ENCODE measurements around the gene NTRK1. TPM values are rescaled to one million over a fixed set of nuclear protein-coding genes. Genes with fewer than 3 reads are reported as not detected.

The NTRK1 gene
- total RNA-seq, 1 experiment from 2014 or later = not detected

DNA sequence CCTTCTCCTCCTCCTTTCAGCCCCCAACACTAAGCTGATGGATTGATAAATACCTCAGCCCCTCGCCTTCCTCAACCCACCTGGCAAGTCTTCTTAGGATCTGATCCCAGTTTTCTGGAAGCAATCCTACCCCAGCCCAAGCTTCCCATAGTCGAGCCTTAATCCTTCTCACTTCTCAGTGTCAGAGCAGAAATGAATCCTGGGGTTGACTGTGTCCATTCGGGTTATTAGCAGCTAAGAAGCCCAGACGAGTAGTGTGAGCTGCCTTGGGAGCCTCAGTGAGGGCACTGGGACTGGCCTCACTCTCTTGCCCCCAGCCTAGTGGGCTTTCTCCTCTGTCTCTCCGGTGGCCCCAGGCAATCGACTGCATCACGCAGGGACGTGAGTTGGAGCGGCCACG is 20.4 kb downstream of the NTRK1 start:
- no peaks in the 10 kb centered on the region for H3K9me3 ChIP-seq (ENCODE audit: insufficient read depth, low read depth)
- H3F3A ChIP-seq (ENCODE audit: insufficient read depth, low read depth) = no peaks in the 10 kb centered on the region
- H3K27ac ChIP-seq = no peak overlapping the region
- ChIA-PET CTCF (no interaction called here), POLR2A (ENCODE audit: unreplicated experiment) (interaction anchor here (0.6 kb wide), 1 partner anchor 245 kb away, joined by 8 read pairs; no protein-coding TSS in a partner anchor)
- H3K36me3 ChIP-seq (ENCODE audit: low read depth) = no peaks in the 10 kb centered on the region
- H3K79me2 ChIP-seq (ENCODE audit: low read depth) = no peaks in the 10 kb centered on the region
- no peak overlapping the region for H2AFZ ChIP-seq
- intact Hi-C loops (cut with micrococcal nuclease; ENCODE audit: unreplicated experiment) = no loop called here
- H3K9me2 ChIP-seq (ENCODE audit: insufficient read depth) = no peaks in the 10 kb centered on the region
- no peaks in the 10 kb centered on the region for H3K4me1 ChIP-seq (replicated peaks; ENCODE audit: insufficient read depth)
- peaks cover 62% of the 10 kb centered on the region for H3K27me3 ChIP-seq (ENCODE audit: insufficient read depth, low read depth)
- H4K20me1 ChIP-seq (ENCODE audit: insufficient read depth) = no peaks in the 10 kb centered on the region
- no peak for DNase-seq
- TF ChIP-seq, protein P1, sequence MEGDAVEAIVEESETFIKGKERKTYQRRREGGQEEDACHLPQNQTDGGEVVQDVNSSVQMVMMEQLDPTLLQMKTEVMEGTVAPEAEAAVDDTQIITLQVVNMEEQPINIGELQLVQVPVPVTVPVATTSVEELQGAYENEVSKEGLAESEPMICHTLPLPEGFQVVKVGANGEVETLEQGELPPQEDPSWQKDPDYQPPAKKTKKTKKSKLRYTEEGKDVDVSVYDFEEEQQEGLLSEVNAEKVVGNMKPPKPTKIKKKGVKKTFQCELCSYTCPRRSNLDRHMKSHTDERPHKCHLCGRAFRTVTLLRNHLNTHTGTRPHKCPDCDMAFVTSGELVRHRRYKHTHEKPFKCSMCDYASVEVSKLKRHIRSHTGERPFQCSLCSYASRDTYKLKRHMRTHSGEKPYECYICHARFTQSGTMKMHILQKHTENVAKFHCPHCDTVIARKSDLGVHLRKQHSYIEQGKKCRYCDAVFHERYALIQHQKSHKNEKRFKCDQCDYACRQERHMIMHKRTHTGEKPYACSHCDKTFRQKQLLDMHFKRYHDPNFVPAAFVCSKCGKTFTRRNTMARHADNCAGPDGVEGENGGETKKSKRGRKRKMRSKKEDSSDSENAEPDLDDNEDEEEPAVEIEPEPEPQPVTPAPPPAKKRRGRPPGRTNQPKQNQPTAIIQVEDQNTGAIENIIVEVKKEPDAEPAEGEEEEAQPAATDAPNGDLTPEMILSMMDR (conservative IDR thresholded peaks at IDR 0.05) = no peak
- TF ChIP-seq EZH2 (IDR thresholded peaks at IDR 0.05; ENCODE audit: low read depth) = no peak
- no peak overlapping the region for H3K4me3 ChIP-seq
- no peak overlapping the region for H3K4me2 ChIP-seq
- BruUV-seq (replicated peaks) = no TSS peak

GRCh38 chr1:156881663-156882062 is 21.0 kb downstream of the NTRK1 start:
- BruUV-seq (replicated peaks) = no TSS peak
- no peak for DNase-seq
- Histone ChIP-seq H3K9me3 (ENCODE audit: insufficient read depth, low read depth) (no peaks in the 10 kb centered on the region), H3K4me3 (no peak overlapping the region), H3F3A (ENCODE audit: insufficient read depth, low read depth) (no peaks in the 10 kb centered on the region), H3K4me2 (no peak overlapping the region), H4K20me1 (ENCODE audit: insufficient read depth) (no peaks in the 10 kb centered on the region), H3K79me2 (ENCODE audit: low read depth) (no peaks in the 10 kb centered on the region), H2AFZ (no peak overlapping the region), H3K9me2 (ENCODE audit: insufficient read depth) (no peaks in the 10 kb centered on the region), H3K4me1 (replicated peaks; ENCODE audit: insufficient read depth) (no peaks in the 10 kb centered on the region), H3K27me3 (ENCODE audit: insufficient read depth, low read depth) (peaks cover 62% of the 10 kb centered on the region), H3K36me3 (ENCODE audit: low read depth) (no peaks in the 10 kb centered on the region), H3K27ac (no peak overlapping the region)
- CTCF ChIA-PET = no interaction called here
- intact Hi-C loops (cut with micrococcal nuclease; ENCODE audit: unreplicated experiment) = no loop called here
- TF ChIP-seq, protein P1 (conservative IDR thresholded peaks at IDR 0.05) = no peak
- TF ChIP-seq EZH2 (IDR thresholded peaks at IDR 0.05; ENCODE audit: low read depth) = no peak
- POLR2A ChIA-PET (ENCODE audit: unreplicated experiment) = no interaction called here

- intact Hi-C loops (cut with micrococcal nuclease; ENCODE audit: unreplicated experiment) = no loop called here
- no peak overlapping the region for H3K27ac ChIP-seq
- H3K36me3 ChIP-seq (ENCODE audit: low read depth) = no peaks in the 10 kb centered on the region
- H2AFZ ChIP-seq = no peak overlapping the region
- H3K9me2 ChIP-seq (ENCODE audit: insufficient read depth) = no peaks in the 10 kb centered on the region
- no peaks in the 10 kb centered on the region for H4K20me1 ChIP-seq (ENCODE audit: insufficient read depth)
- H3K79me2 ChIP-seq (ENCODE audit: low read depth) = no peaks in the 10 kb centered on the region
- no peaks in the 10 kb centered on the region for H3F3A ChIP-seq (ENCODE audit: insufficient read depth, low read depth)
- no peak for TF ChIP-seq EZH2 (IDR thresholded peaks at IDR 0.05; ENCODE audit: low read depth)
- TF ChIP-seq, protein P1 (conservative IDR thresholded peaks at IDR 0.05) = no peak
- no peak overlapping the region for H3K4me2 ChIP-seq
- no peak overlapping the region for H3K4me3 ChIP-seq
- BruUV-seq (replicated peaks) = no TSS peak
- DNase-seq = no peak
- no peaks in the 10 kb centered on the region for H3K4me1 ChIP-seq (replicated peaks; ENCODE audit: insufficient read depth)
- H3K27me3 ChIP-seq (ENCODE audit: insufficient read depth, low read depth) = peaks cover 60% of the 10 kb centered on the region
- ChIA-PET POLR2A (ENCODE audit: unreplicated experiment) (interaction anchor here (0.6 kb wide), 1 partner anchor 216 kb away, joined by 5 read pairs; no protein-coding TSS in a partner anchor), CTCF (no interaction called here)
- H3K9me3 ChIP-seq (ENCODE audit: insufficient read depth, low read depth) = no peaks in the 10 kb centered on the region
Observed at GRCh38 chr1:156882543-156882942, 21.9 kb downstream of the NTRK1 start.

Measured in PC-9 (cell line).